ENCODE results near the gene CDK3.

Gene CDK3

GRCh38 chr17:75991396-75991795 lies 9.3 kb upstream of the CDK3 start:
- no peak for DNase-seq (ENCODE audit: low read depth, low spot score)

DNA sequence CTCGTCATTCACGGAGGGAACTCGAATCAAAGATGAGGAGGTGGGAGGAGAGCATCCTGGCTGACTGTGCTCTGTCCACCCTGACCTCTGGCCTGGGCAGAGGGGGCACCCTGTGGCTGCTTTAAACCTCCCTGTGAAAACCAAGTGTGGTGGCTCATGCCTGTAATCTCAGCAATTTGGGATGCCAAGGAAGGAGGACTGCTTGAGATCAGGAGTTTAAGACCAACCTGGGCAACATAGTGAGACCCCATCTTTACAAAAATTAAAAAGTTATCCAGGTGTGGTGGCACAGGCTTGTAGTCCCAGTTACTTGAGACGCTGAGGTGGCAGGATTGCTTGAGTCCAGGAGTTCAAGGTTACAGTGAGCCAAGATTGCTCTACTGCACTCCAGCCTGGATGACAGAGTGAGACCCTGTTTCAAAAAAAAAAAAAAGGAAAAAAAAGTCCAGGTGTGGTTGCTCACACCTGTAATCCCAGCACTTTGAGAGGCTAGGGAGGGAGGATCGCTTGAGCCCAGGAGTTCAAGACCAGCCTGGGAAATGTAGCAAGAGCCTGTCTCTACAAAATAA lies 5.8 kb upstream of the CDK3 start:
- no peak for DNase-seq (ENCODE audit: low read depth, low spot score)

- DNase-seq (ENCODE audit: low read depth, low spot score) = no peak
These were observed 5.2 kb upstream of the CDK3 start for GRCh38 chr17:75995385-75995925.

DNA sequence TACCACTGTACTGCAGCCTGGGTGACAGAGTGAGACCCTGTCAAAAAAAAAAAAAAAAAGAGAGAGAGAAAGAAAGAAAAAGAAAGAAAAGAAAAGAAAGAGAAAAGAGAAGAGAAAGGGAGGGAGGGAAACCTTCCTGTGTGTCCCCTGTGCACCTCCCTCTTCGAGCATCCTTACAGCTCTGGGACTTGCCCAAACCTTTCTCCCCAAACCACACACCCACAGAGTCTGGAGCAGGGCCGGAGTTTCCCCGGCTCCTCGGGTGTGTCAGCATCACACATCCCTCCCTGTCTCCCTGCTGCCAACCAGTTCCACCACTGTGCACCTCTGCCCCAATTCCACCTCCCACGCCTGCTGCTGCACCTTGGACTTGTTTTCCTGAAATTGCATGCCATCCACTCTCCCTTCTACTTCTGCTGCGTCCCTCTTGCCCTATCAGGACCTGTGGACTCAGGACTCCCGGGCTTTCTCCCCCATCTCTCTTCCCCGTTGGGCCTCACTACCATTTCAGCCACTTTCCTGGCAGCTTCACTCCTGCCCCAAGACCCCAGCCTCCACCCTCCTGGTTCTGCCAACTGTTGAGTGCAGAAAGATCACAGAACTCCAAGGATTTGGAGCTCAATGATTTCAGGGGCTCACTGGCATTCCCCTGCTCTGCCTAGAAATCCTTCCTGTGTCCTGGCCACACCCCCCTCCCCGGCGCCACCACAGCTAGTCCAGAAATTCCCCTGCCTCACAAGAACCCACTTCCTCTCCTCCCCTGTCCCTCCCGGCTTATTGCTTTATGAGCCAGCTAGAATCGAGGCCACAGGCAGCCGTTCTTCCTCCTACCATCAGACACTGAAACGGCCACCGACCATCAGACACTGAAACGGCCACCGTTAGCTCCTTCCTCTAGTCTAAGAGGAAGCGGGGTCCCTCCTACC lies 3.7 kb upstream of the CDK3 start:
- DNase-seq (ENCODE audit: low read depth, low spot score) = no peak

DNA sequence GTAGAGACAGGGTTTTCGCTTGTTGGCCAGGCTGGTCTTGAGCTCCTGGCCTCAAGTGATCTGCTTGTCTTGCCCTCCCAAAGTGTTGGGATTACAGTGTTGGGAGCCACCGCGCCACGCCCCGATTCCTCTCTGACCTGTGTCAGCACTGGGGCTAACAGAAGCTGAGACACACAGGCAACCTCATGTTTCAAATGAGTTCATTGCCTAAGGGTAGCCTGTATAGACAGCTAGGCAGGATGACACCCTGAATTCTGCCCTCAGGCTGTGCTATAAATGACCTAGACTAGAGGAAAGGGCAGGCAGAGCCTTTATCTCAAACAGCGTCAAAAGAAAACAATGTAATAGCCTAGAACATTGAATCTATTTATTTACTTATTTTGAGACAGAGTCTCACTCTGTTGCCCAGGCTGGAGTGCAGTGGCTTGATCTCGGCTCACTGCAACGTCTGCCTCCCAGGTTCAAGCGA lies 2.3 kb upstream of the CDK3 start:
- no peak for DNase-seq (ENCODE audit: low read depth, low spot score)

GRCh38 chr17:76000016-76000754 lies 470 bp upstream of the CDK3 start:
- DNase-seq (ENCODE audit: low read depth, low spot score) = no peak

GRCh38 chr17:76002100-76002499 lies 1.4 kb downstream of the CDK3 start:
- no peak for DNase-seq (ENCODE audit: low read depth, low spot score)

- no peak for DNase-seq (ENCODE audit: low read depth, low spot score)
These were observed 3.3 kb downstream of the CDK3 start for GRCh38 chr17:76003915-76004314.

- DNase-seq (ENCODE audit: low read depth, low spot score) = no peak
These were observed 4.2 kb downstream of the CDK3 start for GRCh38 chr17:76004750-76005262.

DNA sequence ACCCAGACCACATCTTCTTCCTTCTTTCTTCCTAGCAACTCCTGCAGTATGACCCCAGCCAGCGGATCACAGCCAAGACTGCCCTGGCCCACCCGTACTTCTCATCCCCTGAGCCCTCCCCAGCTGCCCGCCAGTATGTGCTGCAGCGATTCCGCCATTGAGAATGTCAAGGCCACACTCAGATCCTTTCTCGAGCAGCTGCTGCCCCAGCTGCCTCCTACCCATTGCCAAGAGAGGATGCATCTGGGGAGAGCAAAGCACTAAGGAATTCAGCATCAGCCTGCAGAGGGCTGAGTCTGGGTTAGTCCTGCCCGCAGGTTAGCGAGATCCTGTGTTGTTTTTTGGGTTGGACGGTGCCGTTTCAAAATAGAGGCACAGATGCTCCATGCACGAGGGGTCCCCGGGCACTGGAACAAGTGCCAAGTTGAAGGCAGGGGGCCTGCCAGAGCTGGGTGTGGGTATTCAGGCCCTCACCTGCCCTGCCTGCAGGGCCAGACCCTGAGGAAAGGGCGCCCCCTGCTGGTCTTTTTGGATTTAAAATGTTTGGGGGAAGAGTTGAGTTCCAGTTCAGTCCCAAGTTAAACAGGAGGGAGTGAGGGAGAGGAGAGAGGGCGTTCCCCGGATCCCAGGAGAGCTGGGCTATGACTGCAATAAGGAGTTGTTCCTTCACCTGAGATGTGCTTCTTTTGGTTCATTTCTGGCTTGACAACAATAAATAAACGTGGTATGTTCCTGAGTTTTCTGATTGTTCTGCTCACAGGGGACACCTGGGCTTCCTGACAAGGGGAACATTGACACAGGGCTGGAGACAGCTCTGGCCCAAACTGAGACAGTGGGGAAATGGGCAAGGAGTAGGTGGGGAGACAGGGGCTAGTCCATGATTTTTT lies 4.9 kb downstream of the CDK3 start:
- peak; percentile 51 for DNase-seq (ENCODE audit: low read depth, low spot score)

DNA sequence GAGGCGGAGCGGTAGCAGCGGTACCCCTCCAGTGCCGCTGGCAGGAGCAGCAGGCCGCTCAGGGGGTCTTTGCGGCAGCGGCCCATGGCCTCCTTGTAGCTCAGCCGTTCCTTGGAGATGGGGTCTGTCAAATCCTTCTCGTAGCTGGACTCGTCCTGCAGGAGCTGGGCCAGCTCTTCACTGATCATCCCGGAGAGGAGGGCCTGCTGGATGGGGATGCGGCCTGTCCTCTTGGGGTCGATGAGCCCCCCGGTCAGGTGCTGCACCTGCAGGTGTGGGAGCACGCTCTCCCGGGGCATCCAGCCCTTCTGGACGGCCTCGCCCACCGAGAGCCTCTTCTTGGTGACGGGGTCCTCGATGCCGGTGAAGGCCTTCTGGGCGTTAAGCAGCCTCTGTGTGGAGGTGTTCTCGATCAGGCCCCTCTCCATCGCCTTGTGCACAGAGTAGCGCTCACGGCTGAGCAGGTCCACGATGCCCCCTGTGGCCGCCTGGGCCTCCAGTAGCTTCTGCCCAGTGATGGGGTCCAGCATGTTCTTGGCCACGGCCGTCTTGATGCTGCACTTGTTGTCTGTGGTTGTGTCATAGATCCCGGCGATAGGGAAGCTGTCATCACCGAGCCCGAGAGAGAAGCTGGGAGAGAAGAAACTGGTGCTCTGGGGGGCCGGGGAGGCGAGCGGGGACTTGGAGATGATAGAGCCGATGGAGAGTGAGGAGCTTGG lies 6.6 kb downstream of the CDK3 start:
- no peak for DNase-seq (ENCODE audit: low read depth, low spot score)

DNA sequence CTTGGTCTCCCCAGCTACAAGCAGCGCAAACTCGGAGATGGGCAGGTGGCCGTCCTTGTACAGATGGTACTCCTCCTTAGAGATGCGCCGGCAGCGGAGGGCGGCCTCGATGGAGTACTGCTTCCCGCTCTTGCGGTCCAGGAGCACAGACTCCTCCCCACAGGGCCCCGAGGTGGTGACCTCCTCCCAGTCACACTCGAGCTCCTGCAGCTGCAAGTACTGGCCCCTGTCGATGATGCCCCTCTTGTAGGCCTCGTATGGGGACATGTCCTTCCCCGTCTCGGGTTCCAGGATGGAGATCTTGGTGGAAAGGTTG lies 7.2 kb downstream of the CDK3 start:
- DNase-seq (ENCODE audit: low read depth, low spot score) = no peak

DNA sequence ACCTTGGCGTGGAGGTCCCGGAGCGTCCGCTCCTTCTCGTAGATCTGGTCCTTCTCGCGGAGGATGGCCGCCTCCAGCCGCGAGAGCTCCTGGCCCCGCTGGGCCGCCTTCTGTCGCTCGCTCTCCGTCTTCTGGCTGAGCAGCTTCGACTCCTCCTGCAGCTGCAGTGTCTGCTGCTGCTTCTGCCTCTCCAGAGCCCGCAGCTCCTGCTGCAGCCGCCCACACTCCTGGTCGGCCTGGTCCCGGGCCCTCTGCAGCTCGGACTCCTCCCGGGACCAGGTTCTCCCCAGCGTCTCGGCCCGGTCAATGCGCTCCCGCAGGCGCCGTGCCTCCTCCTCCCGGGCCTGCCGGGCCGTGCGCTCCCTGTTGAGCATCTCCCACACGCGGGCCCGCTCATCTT lies 7.6 kb downstream of the CDK3 start:
- DNase-seq (ENCODE audit: low read depth, low spot score) = no peak

DNA sequence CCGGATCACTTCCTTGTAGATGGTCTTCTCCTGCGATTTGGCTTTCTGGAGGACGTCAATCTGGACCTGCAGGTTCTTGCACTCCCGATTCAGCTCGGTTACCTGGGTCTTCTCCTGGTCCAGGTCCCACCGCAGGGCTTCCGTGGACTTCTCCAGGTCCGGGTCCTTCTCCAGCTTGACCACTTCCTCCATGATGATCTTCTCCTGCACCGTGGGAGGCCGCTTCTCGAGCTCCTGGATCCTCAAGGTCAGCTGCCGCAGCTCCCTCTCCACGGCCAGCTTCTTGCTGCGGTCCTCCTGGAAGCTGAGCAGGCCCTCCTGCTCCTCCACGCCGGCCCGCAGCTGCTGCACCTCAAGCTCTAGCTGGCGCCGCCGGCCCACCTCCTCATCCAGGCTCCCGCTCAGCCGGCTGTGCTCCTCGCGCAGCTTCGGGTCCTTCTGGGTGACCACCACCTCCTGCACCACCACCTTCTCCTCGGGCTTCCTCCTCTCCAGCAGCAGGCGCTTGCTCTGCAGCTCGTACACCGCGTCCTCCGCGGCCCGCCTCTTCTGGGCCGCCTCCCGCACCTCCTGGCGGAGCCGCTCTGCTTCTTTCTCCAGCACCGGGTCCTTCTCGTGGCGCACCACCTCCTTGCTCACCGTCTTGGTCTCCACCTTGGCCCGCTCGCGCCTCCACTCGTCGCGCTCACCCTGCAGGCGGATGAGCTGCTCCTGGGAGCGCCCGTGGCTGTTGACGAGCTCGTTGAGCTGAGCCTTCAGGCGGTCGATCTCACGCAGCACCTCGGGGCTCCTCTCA lies 8.2 kb downstream of the CDK3 start:
- DNase-seq (ENCODE audit: low read depth, low spot score) = no peak

DNA sequence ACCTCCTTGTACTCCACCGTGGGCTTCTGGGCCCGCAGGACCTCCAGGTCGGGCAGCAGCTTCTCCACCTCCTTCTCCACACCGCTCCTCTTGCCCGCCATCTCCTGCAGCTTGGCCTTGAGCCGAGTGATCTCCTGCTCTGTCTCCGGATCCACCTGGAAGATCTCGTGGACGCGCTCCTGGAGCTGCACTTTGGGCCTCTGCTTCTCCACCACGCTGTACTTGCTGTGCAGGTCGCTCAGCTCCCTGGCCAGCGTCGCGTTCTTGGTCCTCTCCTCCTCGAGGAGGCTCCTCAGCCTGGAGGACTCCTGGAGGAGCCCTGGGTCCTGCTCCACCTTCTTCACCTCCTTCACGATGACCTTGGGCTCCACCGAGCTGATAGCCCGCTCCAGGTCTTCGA lies 8.8 kb downstream of the CDK3 start:
- DNase-seq (ENCODE audit: low read depth, low spot score) = no peak

DNA sequence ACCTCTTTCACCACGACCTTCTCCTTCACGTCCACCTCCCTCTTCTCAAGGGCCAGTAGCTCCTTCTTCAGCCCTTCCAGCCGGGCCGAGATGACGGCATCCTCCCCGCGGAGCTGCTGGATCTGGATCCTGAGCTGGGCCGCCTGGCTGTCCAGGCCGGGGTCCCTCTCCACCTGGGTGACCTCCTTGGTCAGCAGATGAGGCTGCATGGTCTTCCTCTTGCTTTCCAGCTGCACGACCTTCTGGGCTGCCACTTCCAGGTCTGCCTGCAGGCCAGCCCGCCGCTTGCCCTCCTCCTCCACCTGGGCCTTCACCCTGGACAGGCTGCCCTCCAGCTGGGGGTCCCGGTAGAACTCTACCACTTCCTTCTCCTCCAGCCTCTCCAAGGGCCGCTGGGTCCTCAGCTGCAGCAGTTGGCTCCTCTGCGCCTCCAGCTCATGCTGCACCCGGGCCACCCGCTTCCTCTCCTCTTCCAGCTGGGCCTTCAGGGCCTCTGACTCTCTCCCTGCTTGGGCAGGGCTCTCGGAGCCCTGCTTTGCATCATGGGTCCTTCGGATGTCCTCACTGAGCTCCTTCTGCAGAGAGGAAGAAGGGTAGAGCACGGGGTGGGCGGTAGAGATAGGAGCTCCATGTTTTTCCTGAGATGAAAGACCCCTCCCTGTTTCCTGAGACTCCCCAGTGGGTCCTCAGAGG lies 9.5 kb downstream of the CDK3 start:
- DNase-seq (ENCODE audit: low read depth, low spot score) = no peak

GRCh38 chr17:76011951-76012350 lies 11.3 kb downstream of the CDK3 start:
- no peak for DNase-seq (ENCODE audit: low read depth, low spot score)

- no peak for DNase-seq (ENCODE audit: low read depth, low spot score)
These were observed 12.8 kb downstream of the CDK3 start for GRCh38 chr17:76013377-76013932.

All from smooth muscle cell of the brain vasculature (primary cell).